PFSK-1 (cell line): ENCODE data around the gene CHD9NB.

Source experiments
- POLR2AphosphoS5 ChIP-seq: IDR thresholded peaks from 2 replicates; pipeline ENCODE4 v1.6.1; 2012; ENCODE audit warnings: low read depth, mild to moderate bottlenecking, control low read depth, low read length, moderate library complexity
- REST ChIP-seq, 2 experiments: IDR thresholded peaks; 2 replicates each; pipeline versions ENCODE4 v1.6.1 to v1.8.0; 2011 to 2012; ENCODE audit warnings: low read depth in 2 of 2, low read length in 2 of 2, control low read depth in 1 of 2, inconsistent platforms in 1 of 2, mild to moderate bottlenecking in 1 of 2, moderate library complexity in 1 of 2; ENCODE audit not compliant: insufficient read depth in 1 of 2
- SIN3A ChIP-seq: IDR thresholded peaks from 2 replicates; pipeline ENCODE4 v1.6.1; 2012; ENCODE audit warnings: mild to moderate bottlenecking, low read length, moderate library complexity, borderline replicate concordance; ENCODE audit not compliant: insufficient read depth
- TAF1 ChIP-seq: IDR thresholded peaks from 2 replicates; pipeline ENCODE4 v1.6.1; 2012; ENCODE audit warnings: low read length, control low read depth, borderline replicate concordance; ENCODE audit not compliant: insufficient read depth

GRCh38 chr16:53061701-53062159 lies 9.0 kb upstream of the CHD9NB start:
- no peak for TF ChIP-seq SIN3A
- TF ChIP-seq POLR2AphosphoS5 = no peak
- no peak for TF ChIP-seq REST (IDR thresholded peaks at IDR 0.05; ENCODE audit: insufficient read depth in 1 of 2, low read depth in 2 of 2, low read length in 2 of 2)
- no peak for TF ChIP-seq TAF1
